WTC11 (cell line): ENCODE data around the gene FNDC5. TPM values are rescaled to one million over a fixed set of nuclear protein-coding genes. Genes with fewer than 3 reads are reported as not detected.

Experiments used
- ATAC-seq: fragments of 200-7000 bp; cut with Tn5 transposase; 2 replicates; pipeline ENCODE4 v1.10.0; 2021; ENCODE audit warnings: mild to moderate bottlenecking, moderate library complexity
- CTCF ChIA-PET: fragments of 300-600 bp; sonication (Branson Sonifier 250); formaldehyde crosslinking; loops from one replicate; lab custom pipeline; 2021; ENCODE audit warnings: antibody characterized with exemption; lab: Charles Lee
- POLR2A ChIA-PET: fragments of 350-600 bp; sonication (Branson Sonifier 250); formaldehyde crosslinking; loops from one replicate; lab custom pipeline; 2021; ENCODE audit warnings: antibody characterized with exemption; lab: Charles Lee
- DNase-seq: peaks from one replicate; pipeline ENCODE4 v3.0.0; 2021; ENCODE audit warnings: low spot score
- H3K27ac Mint-ChIP-seq: 2 replicates; pipeline ENCODE4 v1.8.0; 2021; ENCODE audit warnings: mixed read lengths
- H3K27me3 Mint-ChIP-seq: 2 replicates; pipeline ENCODE4 v1.8.0; 2021; ENCODE audit warnings: low read depth, mild to moderate bottlenecking, moderate library complexity, mixed read lengths
- H3K36me3 Mint-ChIP-seq: 2 replicates; pipeline ENCODE4 v1.8.0; 2021; ENCODE audit warnings: mixed read lengths
- H3K4me1 Mint-ChIP-seq: 2 replicates; pipeline ENCODE4 v1.8.0; 2022; ENCODE audit warnings: mixed read lengths
- H3K4me3 Mint-ChIP-seq: 2 replicates; pipeline ENCODE4 v1.8.0; 2021; ENCODE audit warnings: mild to moderate bottlenecking, moderate library complexity, mixed read lengths
- H3K9me3 Mint-ChIP-seq: 2 replicates; pipeline ENCODE4 v1.8.0; 2021; ENCODE audit warnings: mixed read lengths
- ATF1 ChIP-seq: sonication (generic); formaldehyde crosslinking; IDR thresholded peaks from 2 replicates; pipeline ENCODE4 v1.8.1; 2023; ENCODE audit warnings: mild to moderate bottlenecking, moderate library complexity, missing genetic modification reagents
- CREB1 ChIP-seq: sonication (generic); formaldehyde crosslinking; IDR thresholded peaks from 2 replicates; pipeline ENCODE4 v1.8.0; 2023; ENCODE audit warnings: mild to moderate bottlenecking, missing genetic modification reagents
- ESRRA ChIP-seq: sonication (generic); formaldehyde crosslinking; IDR thresholded peaks from 2 replicates; pipeline ENCODE4 v1.8.1; 2022; ENCODE audit warnings: mild to moderate bottlenecking, missing genetic modification reagents, borderline replicate concordance
- ETV6 ChIP-seq: sonication (generic); formaldehyde crosslinking; IDR thresholded peaks from 2 replicates; pipeline ENCODE4 v1.8.1; 2022; ENCODE audit warnings: mild to moderate bottlenecking, missing genetic modification reagents
- FOXJ3 ChIP-seq: sonication (generic); formaldehyde crosslinking; IDR thresholded peaks from 2 replicates; pipeline ENCODE4 v1.9.0; 2021; ENCODE audit warnings: missing genetic modification reagents, mild to moderate bottlenecking, borderline replicate concordance
- FOXK1 ChIP-seq: sonication (generic); formaldehyde crosslinking; IDR thresholded peaks from 2 replicates; pipeline ENCODE4 v1.8.0; 2022; ENCODE audit warnings: mild to moderate bottlenecking, moderate library complexity, missing genetic modification reagents
- NFATC4 ChIP-seq: fragments of 250-450 bp; sonication (Bioruptor Pico); IDR thresholded peaks from 2 replicates; pipeline ENCODE4 v1.9.0; 2021; ENCODE audit warnings: mild to moderate bottlenecking
- NFE2L1 ChIP-seq: sonication (generic); formaldehyde crosslinking; IDR thresholded peaks from 2 replicates; pipeline ENCODE4 v1.8.1; 2023; ENCODE audit warnings: missing genetic modification reagents
- NFYB ChIP-seq: sonication (generic); formaldehyde crosslinking; conservative IDR thresholded peaks from 2 replicates; pipeline ENCODE4 v1.8.0; 2022; ENCODE audit warnings: low read depth, missing genetic modification reagents
- NR3C1 ChIP-seq: sonication (generic); formaldehyde crosslinking; conservative IDR thresholded peaks from 2 replicates; pipeline ENCODE4 v1.8.1; 2023; ENCODE audit warnings: low read depth, mild to moderate bottlenecking, missing genetic modification reagents
- RELA ChIP-seq: sonication (generic); formaldehyde crosslinking; IDR thresholded peaks from 2 replicates; pipeline ENCODE4 v1.8.1; 2022; ENCODE audit warnings: missing genetic modification reagents, mild to moderate bottlenecking, borderline replicate concordance
- SOX15 ChIP-seq: fragments of 250-450 bp; sonication (Bioruptor Pico); IDR thresholded peaks from 2 replicates; pipeline ENCODE4 v1.9.0; 2021; ENCODE audit warnings: mild to moderate bottlenecking
- ZNF121 ChIP-seq: sonication (generic); formaldehyde crosslinking; IDR thresholded peaks from 2 replicates; pipeline ENCODE4 v1.8.0; 2023; ENCODE audit warnings: missing genetic modification reagents
- ZNF416 ChIP-seq: fragments of 250-450 bp; sonication (Bioruptor Pico); IDR thresholded peaks from 2 replicates; pipeline ENCODE4 v1.9.0; 2021; ENCODE audit warnings: mild to moderate bottlenecking, inconsistent platforms
- total RNA-seq: library from RNA; stranded (reverse); gene quantifications from 3 replicates; pipeline ENCODE4 v1.2.3, GENCODE V29; 2021
- TF ChIP-seq, protein P1 (sequence below): sonication (generic); formaldehyde crosslinking; IDR thresholded peaks from 2 replicates; pipeline ENCODE4 v1.8.0; 2022; ENCODE audit warnings: mild to moderate bottlenecking, missing genetic modification reagents
- TF ChIP-seq, protein P2 (sequence below): sonication (generic); formaldehyde crosslinking; IDR thresholded peaks from 2 replicates; pipeline ENCODE4 v1.8.1; 2023; ENCODE audit warnings: mild to moderate bottlenecking, missing genetic modification reagents
- TF ChIP-seq, protein P3 (sequence below): fragments of 250-450 bp; sonication (Bioruptor Pico); IDR thresholded peaks from 2 replicates; pipeline ENCODE4 v1.9.0; 2021; ENCODE audit warnings: mild to moderate bottlenecking, borderline replicate concordance
- TF ChIP-seq, protein P4 (sequence below): sonication (generic); formaldehyde crosslinking; IDR thresholded peaks from 2 replicates; pipeline ENCODE4 v1.8.1; 2022; ENCODE audit warnings: low read depth, mild to moderate bottlenecking, moderate library complexity, missing genetic modification reagents, borderline replicate concordance
- TF ChIP-seq, protein P5 (sequence below): sonication (generic); formaldehyde crosslinking; IDR thresholded peaks from 2 replicates; pipeline ENCODE4 v1.8.0; 2023; ENCODE audit warnings: missing genetic modification reagents
- TF ChIP-seq, protein P6 (sequence below): fragments of 250-450 bp; sonication (Bioruptor Pico); IDR thresholded peaks from 2 replicates; pipeline ENCODE4 v1.9.0; 2021; ENCODE audit warnings: moderate library complexity, mild to moderate bottlenecking, inconsistent platforms, borderline replicate concordance
- TF ChIP-seq, protein P7 (sequence below): fragments of 250-450 bp; sonication (Bioruptor Pico); conservative IDR thresholded peaks from 2 replicates; pipeline ENCODE4 v1.9.0; 2021; ENCODE audit warnings: mild to moderate bottlenecking
- TF ChIP-seq, protein P8 (sequence below): sonication (generic); formaldehyde crosslinking; IDR thresholded peaks from 2 replicates; pipeline ENCODE4 v1.8.0; 2023; ENCODE audit warnings: mild to moderate bottlenecking, missing genetic modification reagents

Gene FNDC5
- total RNA-seq, 1 experiment from 2014 or later = 1.2 TPM

DNA sequence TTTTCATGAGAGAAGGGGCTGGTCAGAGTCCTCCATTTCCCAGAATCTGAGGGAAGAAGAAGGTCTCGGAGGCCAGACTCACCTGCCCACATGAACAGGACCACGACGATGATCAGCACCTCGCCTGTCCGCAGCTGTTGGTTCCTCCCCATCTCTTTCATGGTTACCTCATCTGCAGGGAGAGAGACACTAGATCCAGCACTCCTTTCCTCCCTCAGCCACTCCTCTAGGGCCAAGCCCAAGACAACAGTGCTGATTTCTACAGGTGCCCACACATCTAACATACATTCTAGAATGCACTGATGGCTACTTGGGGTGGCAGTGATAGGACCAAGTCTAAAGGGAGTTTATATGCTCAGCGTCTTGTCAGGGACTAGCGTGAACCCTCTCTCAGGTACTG, 3.0 kb downstream of the FNDC5 start:
- Mint-ChIP-seq H3K27ac (no peak overlapping the region), H3K9me3 (no peaks in the 10 kb centered on the region), H3K4me3 (no peak overlapping the region), H3K27me3 (peaks cover 39% of the 10 kb centered on the region), H3K4me1 (peaks cover 22% of the 10 kb centered on the region), H3K36me3 (peaks cover 3% of the 10 kb centered on the region)
- no peak for TF ChIP-seq ZNF416 (CRISPR knock-in tag)
- TF ChIP-seq, protein P1, sequence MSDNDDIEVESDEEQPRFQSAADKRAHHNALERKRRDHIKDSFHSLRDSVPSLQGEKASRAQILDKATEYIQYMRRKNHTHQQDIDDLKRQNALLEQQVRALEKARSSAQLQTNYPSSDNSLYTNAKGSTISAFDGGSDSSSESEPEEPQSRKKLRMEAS (CRISPR knock-in tag) = no peak
- no peak for TF ChIP-seq NR3C1 (CRISPR knock-in tag)
- TF ChIP-seq, protein P2, sequence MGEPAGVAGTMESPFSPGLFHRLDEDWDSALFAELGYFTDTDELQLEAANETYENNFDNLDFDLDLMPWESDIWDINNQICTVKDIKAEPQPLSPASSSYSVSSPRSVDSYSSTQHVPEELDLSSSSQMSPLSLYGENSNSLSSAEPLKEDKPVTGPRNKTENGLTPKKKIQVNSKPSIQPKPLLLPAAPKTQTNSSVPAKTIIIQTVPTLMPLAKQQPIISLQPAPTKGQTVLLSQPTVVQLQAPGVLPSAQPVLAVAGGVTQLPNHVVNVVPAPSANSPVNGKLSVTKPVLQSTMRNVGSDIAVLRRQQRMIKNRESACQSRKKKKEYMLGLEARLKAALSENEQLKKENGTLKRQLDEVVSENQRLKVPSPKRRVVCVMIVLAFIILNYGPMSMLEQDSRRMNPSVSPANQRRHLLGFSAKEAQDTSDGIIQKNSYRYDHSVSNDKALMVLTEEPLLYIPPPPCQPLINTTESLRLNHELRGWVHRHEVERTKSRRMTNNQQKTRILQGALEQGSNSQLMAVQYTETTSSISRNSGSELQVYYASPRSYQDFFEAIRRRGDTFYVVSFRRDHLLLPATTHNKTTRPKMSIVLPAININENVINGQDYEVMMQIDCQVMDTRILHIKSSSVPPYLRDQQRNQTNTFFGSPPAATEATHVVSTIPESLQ (CRISPR knock-in tag) = no peak
- TF ChIP-seq, protein P3, sequence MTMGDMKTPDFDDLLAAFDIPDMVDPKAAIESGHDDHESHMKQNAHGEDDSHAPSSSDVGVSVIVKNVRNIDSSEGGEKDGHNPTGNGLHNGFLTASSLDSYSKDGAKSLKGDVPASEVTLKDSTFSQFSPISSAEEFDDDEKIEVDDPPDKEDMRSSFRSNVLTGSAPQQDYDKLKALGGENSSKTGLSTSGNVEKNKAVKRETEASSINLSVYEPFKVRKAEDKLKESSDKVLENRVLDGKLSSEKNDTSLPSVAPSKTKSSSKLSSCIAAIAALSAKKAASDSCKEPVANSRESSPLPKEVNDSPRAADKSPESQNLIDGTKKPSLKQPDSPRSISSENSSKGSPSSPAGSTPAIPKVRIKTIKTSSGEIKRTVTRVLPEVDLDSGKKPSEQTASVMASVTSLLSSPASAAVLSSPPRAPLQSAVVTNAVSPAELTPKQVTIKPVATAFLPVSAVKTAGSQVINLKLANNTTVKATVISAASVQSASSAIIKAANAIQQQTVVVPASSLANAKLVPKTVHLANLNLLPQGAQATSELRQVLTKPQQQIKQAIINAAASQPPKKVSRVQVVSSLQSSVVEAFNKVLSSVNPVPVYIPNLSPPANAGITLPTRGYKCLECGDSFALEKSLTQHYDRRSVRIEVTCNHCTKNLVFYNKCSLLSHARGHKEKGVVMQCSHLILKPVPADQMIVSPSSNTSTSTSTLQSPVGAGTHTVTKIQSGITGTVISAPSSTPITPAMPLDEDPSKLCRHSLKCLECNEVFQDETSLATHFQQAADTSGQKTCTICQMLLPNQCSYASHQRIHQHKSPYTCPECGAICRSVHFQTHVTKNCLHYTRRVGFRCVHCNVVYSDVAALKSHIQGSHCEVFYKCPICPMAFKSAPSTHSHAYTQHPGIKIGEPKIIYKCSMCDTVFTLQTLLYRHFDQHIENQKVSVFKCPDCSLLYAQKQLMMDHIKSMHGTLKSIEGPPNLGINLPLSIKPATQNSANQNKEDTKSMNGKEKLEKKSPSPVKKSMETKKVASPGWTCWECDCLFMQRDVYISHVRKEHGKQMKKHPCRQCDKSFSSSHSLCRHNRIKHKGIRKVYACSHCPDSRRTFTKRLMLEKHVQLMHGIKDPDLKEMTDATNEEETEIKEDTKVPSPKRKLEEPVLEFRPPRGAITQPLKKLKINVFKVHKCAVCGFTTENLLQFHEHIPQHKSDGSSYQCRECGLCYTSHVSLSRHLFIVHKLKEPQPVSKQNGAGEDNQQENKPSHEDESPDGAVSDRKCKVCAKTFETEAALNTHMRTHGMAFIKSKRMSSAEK (CRISPR knock-in tag) = no peak
- TF ChIP-seq, protein P4, sequence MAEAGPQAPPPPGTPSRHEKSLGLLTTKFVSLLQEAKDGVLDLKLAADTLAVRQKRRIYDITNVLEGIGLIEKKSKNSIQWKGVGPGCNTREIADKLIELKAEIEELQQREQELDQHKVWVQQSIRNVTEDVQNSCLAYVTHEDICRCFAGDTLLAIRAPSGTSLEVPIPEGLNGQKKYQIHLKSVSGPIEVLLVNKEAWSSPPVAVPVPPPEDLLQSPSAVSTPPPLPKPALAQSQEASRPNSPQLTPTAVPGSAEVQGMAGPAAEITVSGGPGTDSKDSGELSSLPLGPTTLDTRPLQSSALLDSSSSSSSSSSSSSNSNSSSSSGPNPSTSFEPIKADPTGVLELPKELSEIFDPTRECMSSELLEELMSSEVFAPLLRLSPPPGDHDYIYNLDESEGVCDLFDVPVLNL = no peak
- TF ChIP-seq FOXJ3 (CRISPR knock-in tag) = no peak
- TF ChIP-seq NFE2L1 (CRISPR knock-in tag) = no peak
- DNase-seq = no peak
- ChIA-PET POLR2A (no interaction called here), CTCF (no interaction called here)
- no peak for ATAC-seq

DNA sequence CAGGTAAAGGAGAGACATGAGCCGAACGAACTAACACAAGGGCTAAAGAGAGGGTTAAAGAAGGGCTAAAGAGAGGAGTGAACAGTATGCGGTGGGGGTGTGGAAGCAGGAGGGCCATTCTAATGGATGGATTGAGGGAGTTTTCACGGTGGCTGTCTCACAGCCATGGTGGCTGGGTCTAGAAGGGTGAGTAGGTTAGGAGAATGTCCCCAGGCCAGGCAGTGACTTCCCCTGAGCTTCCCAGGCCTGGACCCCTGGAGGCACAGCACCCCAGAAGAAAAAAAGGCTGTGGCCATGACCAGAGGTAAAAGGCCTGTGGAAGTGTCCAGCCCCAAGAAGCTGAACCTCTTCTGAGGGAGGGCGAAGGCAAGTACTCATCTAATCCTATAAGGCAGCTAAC, 3.6 kb downstream of the FNDC5 start:
- Mint-ChIP-seq H3K27me3 (peaks cover 38% of the 10 kb centered on the region), H3K4me3 (no peak overlapping the region), H3K9me3 (no peaks in the 10 kb centered on the region), H3K4me1 (peaks cover 20% of the 10 kb centered on the region), H3K27ac (no peak overlapping the region), H3K36me3 (peaks cover 6% of the 10 kb centered on the region)
- CTCF ChIA-PET = interaction anchor here (0.5 to 1.2 kb wide), 3 partner anchors 10 to 36 kb away, joined by 3 to 4 read pairs (median 3); no protein-coding TSS in a partner anchor
- DNase-seq (no peak), ATAC-seq (no peak)
- POLR2A ChIA-PET = no interaction called here
- TF ChIP-seq, protein P5, sequence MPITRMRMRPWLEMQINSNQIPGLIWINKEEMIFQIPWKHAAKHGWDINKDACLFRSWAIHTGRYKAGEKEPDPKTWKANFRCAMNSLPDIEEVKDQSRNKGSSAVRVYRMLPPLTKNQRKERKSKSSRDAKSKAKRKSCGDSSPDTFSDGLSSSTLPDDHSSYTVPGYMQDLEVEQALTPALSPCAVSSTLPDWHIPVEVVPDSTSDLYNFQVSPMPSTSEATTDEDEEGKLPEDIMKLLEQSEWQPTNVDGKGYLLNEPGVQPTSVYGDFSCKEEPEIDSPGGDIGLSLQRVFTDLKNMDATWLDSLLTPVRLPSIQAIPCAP (CRISPR knock-in tag) = no peak
- TF ChIP-seq, protein P6, sequence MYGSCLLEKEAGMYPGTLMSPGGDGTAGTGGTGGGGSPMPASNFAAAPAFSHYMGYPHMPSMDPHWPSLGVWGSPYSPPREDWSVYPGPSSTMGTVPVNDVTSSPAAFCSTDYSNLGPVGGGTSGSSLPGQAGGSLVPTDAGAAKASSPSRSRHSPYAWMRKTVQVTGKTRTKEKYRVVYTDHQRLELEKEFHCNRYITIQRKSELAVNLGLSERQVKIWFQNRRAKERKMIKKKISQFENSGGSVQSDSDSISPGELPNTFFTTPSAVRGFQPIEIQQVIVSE (CRISPR knock-in tag) = no peak
- no peak for TF ChIP-seq NFE2L1 (CRISPR knock-in tag)
- no peak for TF ChIP-seq NFATC4 (CRISPR knock-in tag)
- no peak for TF ChIP-seq CREB1 (CRISPR knock-in tag)
- no peak for TF ChIP-seq SOX15 (CRISPR knock-in tag)
- no peak for TF ChIP-seq FOXK1 (CRISPR knock-in tag)
- TF ChIP-seq, protein P7, sequence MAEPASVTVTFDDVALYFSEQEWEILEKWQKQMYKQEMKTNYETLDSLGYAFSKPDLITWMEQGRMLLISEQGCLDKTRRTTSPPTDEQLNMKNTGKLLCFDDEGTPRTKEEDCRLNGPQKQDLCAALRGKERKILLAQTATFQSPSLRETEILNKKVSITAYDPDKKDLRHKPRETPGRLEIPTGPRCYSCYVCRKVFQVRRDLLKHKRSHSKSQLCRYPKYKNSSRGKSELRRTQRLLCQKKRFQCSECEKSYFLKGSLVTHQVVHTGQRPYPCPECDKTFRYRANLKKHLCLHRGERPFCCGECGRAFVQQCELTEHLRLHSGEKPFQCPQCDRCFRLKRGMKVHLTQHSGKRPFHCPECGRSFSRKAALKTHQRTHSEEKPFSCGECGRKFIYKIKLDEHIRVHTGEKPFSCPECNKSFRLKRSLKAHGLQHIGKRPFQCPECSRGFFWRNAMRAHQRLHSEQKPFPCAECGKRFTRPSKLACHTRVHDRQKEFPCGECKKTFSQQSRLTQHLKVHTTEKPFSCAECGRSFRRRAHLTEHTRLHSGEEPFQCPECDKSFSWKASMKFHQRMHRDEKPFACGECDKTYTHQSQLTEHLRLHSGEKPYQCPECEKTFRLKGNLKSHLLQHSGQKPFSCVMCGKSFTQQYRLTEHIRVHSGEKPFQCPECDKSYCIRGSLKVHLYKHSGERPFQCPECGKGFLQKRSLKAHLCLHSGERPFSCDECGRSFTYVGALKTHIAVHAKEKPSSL (CRISPR knock-in tag) = no peak
- TF ChIP-seq, protein P8, sequence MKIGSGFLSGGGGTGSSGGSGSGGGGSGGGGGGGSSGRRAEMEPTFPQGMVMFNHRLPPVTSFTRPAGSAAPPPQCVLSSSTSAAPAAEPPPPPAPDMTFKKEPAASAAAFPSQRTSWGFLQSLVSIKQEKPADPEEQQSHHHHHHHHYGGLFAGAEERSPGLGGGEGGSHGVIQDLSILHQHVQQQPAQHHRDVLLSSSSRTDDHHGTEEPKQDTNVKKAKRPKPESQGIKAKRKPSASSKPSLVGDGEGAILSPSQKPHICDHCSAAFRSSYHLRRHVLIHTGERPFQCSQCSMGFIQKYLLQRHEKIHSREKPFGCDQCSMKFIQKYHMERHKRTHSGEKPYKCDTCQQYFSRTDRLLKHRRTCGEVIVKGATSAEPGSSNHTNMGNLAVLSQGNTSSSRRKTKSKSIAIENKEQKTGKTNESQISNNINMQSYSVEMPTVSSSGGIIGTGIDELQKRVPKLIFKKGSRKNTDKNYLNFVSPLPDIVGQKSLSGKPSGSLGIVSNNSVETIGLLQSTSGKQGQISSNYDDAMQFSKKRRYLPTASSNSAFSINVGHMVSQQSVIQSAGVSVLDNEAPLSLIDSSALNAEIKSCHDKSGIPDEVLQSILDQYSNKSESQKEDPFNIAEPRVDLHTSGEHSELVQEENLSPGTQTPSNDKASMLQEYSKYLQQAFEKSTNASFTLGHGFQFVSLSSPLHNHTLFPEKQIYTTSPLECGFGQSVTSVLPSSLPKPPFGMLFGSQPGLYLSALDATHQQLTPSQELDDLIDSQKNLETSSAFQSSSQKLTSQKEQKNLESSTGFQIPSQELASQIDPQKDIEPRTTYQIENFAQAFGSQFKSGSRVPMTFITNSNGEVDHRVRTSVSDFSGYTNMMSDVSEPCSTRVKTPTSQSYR (CRISPR knock-in tag) = no peak
- no peak for TF ChIP-seq ETV6
- no peak for TF ChIP-seq RELA (CRISPR knock-in tag)
- no peak for TF ChIP-seq ESRRA
- TF ChIP-seq ZNF121 (CRISPR knock-in tag) = no peak
- no peak for TF ChIP-seq NFYB (CRISPR knock-in tag)
- TF ChIP-seq ATF1 = no peak
- no peak for TF ChIP-seq NR3C1 (CRISPR knock-in tag)
